22Rv1 (cell line): ENCODE data around the gene HNRNPR.

Source experiments
- ZFX ChIP-seq: fragments of 450-650 bp; IDR thresholded peaks from 2 replicates; pipeline ENCODE4 v1.6.1; 2017; ENCODE audit warnings: antibody characterized with exemption, borderline replicate concordance
- TF ChIP-seq, protein P1 (sequence below): fragments of 450-650 bp; IDR thresholded peaks from 2 replicates; pipeline ENCODE4 v1.5.1; 2017; ENCODE audit warnings: mild to moderate bottlenecking

DNA sequence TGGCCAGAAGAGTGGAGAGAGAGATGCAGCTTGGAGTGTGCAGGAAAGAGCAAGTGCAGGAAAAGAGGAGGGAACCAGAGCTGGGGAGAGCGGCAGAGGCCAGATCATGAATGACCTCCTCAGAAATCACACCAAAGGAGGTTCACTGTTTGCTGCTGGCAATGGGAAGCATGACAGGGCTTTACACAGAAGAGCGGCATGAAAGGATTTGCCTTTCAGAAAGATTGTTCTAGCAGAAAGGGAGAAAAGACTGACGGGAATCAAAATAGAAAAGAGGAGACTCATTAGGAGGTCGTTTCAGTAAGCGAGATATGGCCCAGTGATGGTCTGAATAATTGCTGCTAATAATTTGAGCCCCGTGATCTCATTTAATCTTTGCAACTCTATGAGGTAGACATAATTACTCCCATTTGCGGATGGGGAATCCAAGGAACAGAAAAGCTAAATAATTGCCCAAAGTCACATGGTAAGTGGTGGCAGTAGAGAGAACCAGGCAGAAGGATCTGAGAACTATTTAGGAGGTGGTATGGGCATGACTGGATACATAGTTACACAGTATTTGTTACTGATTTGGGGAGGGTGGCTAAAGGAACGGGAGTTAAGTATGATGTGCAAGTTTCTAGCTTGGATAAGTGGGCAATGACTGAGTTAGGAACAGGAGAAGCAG lies 12.5 kb upstream of the HNRNPR start:
- TF ChIP-seq, protein P1, sequence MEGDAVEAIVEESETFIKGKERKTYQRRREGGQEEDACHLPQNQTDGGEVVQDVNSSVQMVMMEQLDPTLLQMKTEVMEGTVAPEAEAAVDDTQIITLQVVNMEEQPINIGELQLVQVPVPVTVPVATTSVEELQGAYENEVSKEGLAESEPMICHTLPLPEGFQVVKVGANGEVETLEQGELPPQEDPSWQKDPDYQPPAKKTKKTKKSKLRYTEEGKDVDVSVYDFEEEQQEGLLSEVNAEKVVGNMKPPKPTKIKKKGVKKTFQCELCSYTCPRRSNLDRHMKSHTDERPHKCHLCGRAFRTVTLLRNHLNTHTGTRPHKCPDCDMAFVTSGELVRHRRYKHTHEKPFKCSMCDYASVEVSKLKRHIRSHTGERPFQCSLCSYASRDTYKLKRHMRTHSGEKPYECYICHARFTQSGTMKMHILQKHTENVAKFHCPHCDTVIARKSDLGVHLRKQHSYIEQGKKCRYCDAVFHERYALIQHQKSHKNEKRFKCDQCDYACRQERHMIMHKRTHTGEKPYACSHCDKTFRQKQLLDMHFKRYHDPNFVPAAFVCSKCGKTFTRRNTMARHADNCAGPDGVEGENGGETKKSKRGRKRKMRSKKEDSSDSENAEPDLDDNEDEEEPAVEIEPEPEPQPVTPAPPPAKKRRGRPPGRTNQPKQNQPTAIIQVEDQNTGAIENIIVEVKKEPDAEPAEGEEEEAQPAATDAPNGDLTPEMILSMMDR = no peak
- no peak for TF ChIP-seq ZFX
